Spleen (tissue), 7 donors: ENCODE data around the gene INSM1.

Experiments
- CTCF ChIP-seq, 11 experiments: fragments of 200-600 bp in 7 of 11; fragments of 450-650 bp in 4 of 11; sonication (generic) in 4 of 11; IDR thresholded peaks in 8 of 11; conservative IDR thresholded peaks in 3 of 11; 1 replicate in 7 of 11; 2 replicates in 4 of 11; pipeline versions ENCODE4 v1.4.0 to v1.8.0; 2016 to 2021; ENCODE audit warnings: antibody characterized with exemption in 11 of 11, inconsistent platforms in 4 of 11, mild to moderate bottlenecking in 1 of 11
- POLR2A ChIP-seq, 3 donors: fragments of 450-650 bp; IDR thresholded peaks; one replicate each; pipeline ENCODE4 v1.5.1; 2017; ENCODE audit warnings: antibody characterized with exemption in 3 of 3, mild to moderate bottlenecking in 1 of 3
- donor health status: DM: no; HTN: no; CAD: no; lungs with moderate emphysema.
- donor health status: DM: no; HTN: no; CAD: no.
- donor health status: DM: no; HTN: no; CAD: no.

- TF ChIP-seq CTCF (IDR thresholded peaks at IDR 0.05 in 8 of 11, conservative IDR thresholded peaks at IDR 0.05 in 3 of 11): no peak
- no peak for TF ChIP-seq POLR2A (IDR thresholded peaks at IDR 0.05)
Measured at GRCh38 chr20:20334489-20334888, 33.4 kb upstream of the INSM1 start.
